Activated naive CD8-positive, alpha-beta T cell treated with anti-CD3 and anti-CD28 coated beads, Interleukin-2, amount 10 ng/mL, durations not matched to agents 7 days and 5 days (primary cell): Measurements from ENCODE around the gene SHLD1. TPM values are rescaled to one million over a fixed set of nuclear protein-coding genes. Genes with fewer than 3 reads are reported as not detected.

Experiments
- ATAC-seq: fragments of 150-1000 bp; cut with Tn5 transposase; one replicate; pipeline ENCODE4 v1.10.0; 2021; ENCODE audit warnings: low read depth, moderate library complexity
- POLR2A ChIA-PET: fragments of 350-600 bp; sonication (Branson Sonifier 250); formaldehyde crosslinking; loops from one replicate; lab custom pipeline; 2021; ENCODE audit warnings: antibody characterized with exemption; lab: Charles Lee
- DNase-seq: peaks from one replicate; pipeline ENCODE4 v3.0.0; 2021
- H3K27ac Mint-ChIP-seq: one replicate; pipeline ENCODE4 v1.8.0; 2022; ENCODE audit warnings: mild to moderate bottlenecking, mixed read lengths
- H3K27me3 Mint-ChIP-seq: one replicate; pipeline ENCODE4 v1.8.0; 2022; ENCODE audit warnings: mild to moderate bottlenecking, moderate library complexity, mixed read lengths
- H3K36me3 Mint-ChIP-seq: one replicate; pipeline ENCODE4 v1.8.0; 2021; ENCODE audit warnings: mild to moderate bottlenecking, mixed read lengths
- H3K4me1 Mint-ChIP-seq: one replicate; pipeline ENCODE4 v1.8.0; 2021; ENCODE audit warnings: mixed read lengths
- H3K4me3 Mint-ChIP-seq: one replicate; pipeline ENCODE4 v1.8.0; 2022; ENCODE audit warnings: mild to moderate bottlenecking, moderate library complexity, mixed read lengths
- H3K9me3 Mint-ChIP-seq: one replicate; pipeline ENCODE4 v1.8.0; 2021; ENCODE audit warnings: mixed read lengths
- total RNA-seq, 2 experiments: library from RNA; stranded (reverse); gene quantifications; one replicate each; pipeline ENCODE4 v1.2.3, GENCODE V29; 2021

SHLD1 gene
- total RNA-seq, 2 experiments from 2014 or later, result 8.1 to 8.4 TPM

DNA sequence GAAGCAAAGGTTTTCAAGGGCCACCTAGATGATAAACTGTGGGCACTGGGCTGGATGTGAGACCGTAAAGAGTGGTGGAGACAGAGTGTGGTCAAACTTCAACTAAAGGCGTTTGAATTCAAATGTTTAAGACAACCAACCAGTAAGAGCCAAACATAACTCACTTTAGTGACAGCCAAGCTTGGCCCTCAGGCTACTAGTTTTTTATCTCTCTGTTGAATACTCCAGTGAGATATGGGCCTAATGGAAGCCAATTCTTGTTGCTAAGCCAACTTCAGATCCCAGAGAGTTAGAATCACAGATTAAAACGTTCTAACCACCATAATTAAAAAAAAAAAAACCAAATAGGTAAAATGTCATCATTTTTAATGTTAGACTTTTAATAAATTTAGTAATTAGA lies 142.9 kb downstream of the SHLD1 start:
- POLR2A ChIA-PET, result no interaction called here

DNA sequence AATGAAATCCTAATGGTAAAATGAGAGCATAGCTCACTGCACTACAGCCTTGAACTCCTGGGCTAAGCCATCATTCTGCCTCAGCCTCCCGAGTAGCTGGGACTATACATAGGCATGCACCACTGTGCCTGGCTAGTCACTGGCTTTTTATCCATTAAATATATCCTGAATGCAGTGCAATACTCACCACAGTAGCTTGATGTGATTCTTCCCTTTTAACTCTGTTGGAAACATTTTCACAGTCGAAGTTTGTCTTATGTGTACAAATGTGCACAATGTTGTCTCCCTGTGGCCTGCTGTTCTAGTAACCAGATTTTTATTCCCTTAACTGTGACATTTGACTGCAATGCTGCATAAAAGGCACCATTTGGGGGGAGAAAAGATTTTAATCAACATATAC lies 143.4 kb downstream of the SHLD1 start:
- Mint-ChIP-seq H3K36me3 (peaks cover 1% of the 10 kb centered on the region), H3K4me1 (no peaks in the 10 kb centered on the region), H3K9me3 (peaks cover 6% of the 10 kb centered on the region), H3K27ac (no peak overlapping the region), H3K4me3 (no peak overlapping the region), H3K27me3 (peaks cover 21% of the 10 kb centered on the region)
- DNase-seq (no peak), ATAC-seq (no peak)
- POLR2A ChIA-PET, result no interaction called here

More for the DNA sequence above, 142.9 kb downstream of the SHLD1 start:
- Mint-ChIP-seq H3K36me3 (peaks cover 1% of the 10 kb centered on the region), H3K9me3 (peaks cover 6% of the 10 kb centered on the region), H3K4me3 (no peak overlapping the region), H3K4me1 (no peaks in the 10 kb centered on the region), H3K27ac (no peak overlapping the region), H3K27me3 (peaks cover 20% of the 10 kb centered on the region)
- DNase-seq (no peak), ATAC-seq (no peak)

GRCh38 chr20:5895626-5896025 lies 145.4 kb downstream of the SHLD1 start:
- H3K27ac Mint-ChIP-seq, result no peak overlapping the region
- POLR2A ChIA-PET, result no interaction called here
- peaks cover 29% of the 10 kb centered on the region for H3K27me3 Mint-ChIP-seq
- H3K4me3 Mint-ChIP-seq, result no peak overlapping the region
- no peaks in the 10 kb centered on the region for H3K4me1 Mint-ChIP-seq
- peaks cover 1% of the 10 kb centered on the region for H3K36me3 Mint-ChIP-seq
- ATAC-seq (no peak), DNase-seq (no peak)
- H3K9me3 Mint-ChIP-seq, result peaks cover 6% of the 10 kb centered on the region

- ATAC-seq, result no peak
- POLR2A ChIA-PET, result no interaction called here
Measured at GRCh38 chr20:5899444-5899843, 149.2 kb downstream of the SHLD1 start.

DNA sequence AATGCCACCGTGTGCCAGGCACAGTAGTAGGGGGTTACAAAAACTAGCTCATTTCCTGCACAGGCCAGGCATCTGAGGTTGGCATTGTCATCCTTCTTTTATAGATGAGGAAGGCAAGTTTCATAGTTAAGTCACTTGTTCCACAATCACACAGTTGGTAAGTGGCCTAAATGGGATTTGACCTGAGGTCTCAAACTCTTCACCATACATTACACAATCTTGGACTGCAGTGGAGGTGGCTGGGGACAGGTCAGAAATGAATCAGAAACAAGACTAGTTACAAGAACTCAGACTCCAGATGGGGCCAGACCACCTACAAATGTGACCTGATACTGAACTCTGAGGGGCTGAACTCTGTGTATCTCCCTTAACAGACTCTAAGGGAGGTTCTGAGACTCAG lies 150.7 kb downstream of the SHLD1 start:
- no peak for DNase-seq
- no peak overlapping the region for H3K27ac Mint-ChIP-seq
- no peak for ATAC-seq
- peaks cover 43% of the 10 kb centered on the region for H3K27me3 Mint-ChIP-seq
- no peaks in the 10 kb centered on the region for H3K4me1 Mint-ChIP-seq
- H3K9me3 Mint-ChIP-seq, result peaks cover 4% of the 10 kb centered on the region
- no peak overlapping the region for H3K4me3 Mint-ChIP-seq
- no peaks in the 10 kb centered on the region for H3K36me3 Mint-ChIP-seq
- POLR2A ChIA-PET, result no interaction called here

More at GRCh38 chr20:5899444-5899843, 149.2 kb downstream of the SHLD1 start:
- Mint-ChIP-seq H3K27me3 (peaks cover 38% of the 10 kb centered on the region), H3K27ac (no peak overlapping the region), H3K36me3 (peaks cover 1% of the 10 kb centered on the region), H3K4me3 (no peak overlapping the region), H3K4me1 (no peaks in the 10 kb centered on the region), H3K9me3 (peaks cover 6% of the 10 kb centered on the region)
- no peak for DNase-seq

- Mint-ChIP-seq H3K36me3 (no peaks in the 10 kb centered on the region), H3K9me3 (no peaks in the 10 kb centered on the region), H3K27me3 (peaks cover 71% of the 10 kb centered on the region), H3K27ac (no peak overlapping the region), H3K4me3 (no peak overlapping the region), H3K4me1 (peaks cover 4% of the 10 kb centered on the region)
- no peak for ATAC-seq
- POLR2A ChIA-PET, result no interaction called here
- DNase-seq, result no peak
Measured at GRCh38 chr20:5908981-5909380, 158.8 kb downstream of the SHLD1 start.

GRCh38 chr20:5910186-5910585 lies 160.0 kb downstream of the SHLD1 start:
- H3K36me3 Mint-ChIP-seq, result no peaks in the 10 kb centered on the region
- H3K27ac Mint-ChIP-seq, result no peak overlapping the region
- ATAC-seq (no peak), DNase-seq (no peak)
- no peaks in the 10 kb centered on the region for H3K9me3 Mint-ChIP-seq
- POLR2A ChIA-PET, result no interaction called here
- H3K4me1 Mint-ChIP-seq, result peaks cover 4% of the 10 kb centered on the region
- H3K27me3 Mint-ChIP-seq, result peaks cover 81% of the 10 kb centered on the region
- no peak overlapping the region for H3K4me3 Mint-ChIP-seq

GRCh38 chr20:5913166-5913565 lies 163.0 kb downstream of the SHLD1 start:
- H3K27ac Mint-ChIP-seq, result no peak overlapping the region
- H3K4me1 Mint-ChIP-seq, result peaks cover 4% of the 10 kb centered on the region
- no peak overlapping the region for H3K4me3 Mint-ChIP-seq
- H3K36me3 Mint-ChIP-seq, result no peaks in the 10 kb centered on the region
- POLR2A ChIA-PET, result no interaction called here
- no peak for ATAC-seq
- no peaks in the 10 kb centered on the region for H3K9me3 Mint-ChIP-seq
- peaks cover 71% of the 10 kb centered on the region for H3K27me3 Mint-ChIP-seq
- DNase-seq, result no peak

Other genes starting within 250 kb of the SHLD1 start
- 10 to 100 TPM; 47.9 to 51.7 TPM for gene GPCPD1, start 139.4 kb upstream of the SHLD1 start, total RNA-seq
- gene CHGB, start 161.1 kb downstream of the SHLD1 start, total RNA-seq, result under 1 TPM in 1 of 2 experiments, not detected in 1; 0.17 TPM
- 10 to 100 TPM; 14.7 to 15.1 TPM for gene TRMT6, start 200.1 kb downstream of the SHLD1 start, total RNA-seq
- gene MCM8, start 200.3 kb downstream of the SHLD1 start, total RNA-seq, result 10 to 100 TPM; 22.6 to 23.5 TPM